PFSK-1 (cell line): Measurements from ENCODE around the gene RNF152.

Source experiments
- FOXP2 ChIP-seq: optimal IDR thresholded peaks from 2 replicates; pipeline ENCODE3; 2011; ENCODE audit warnings: borderline replicate concordance, control low read depth, inconsistent platforms; ENCODE audit not compliant: insufficient read depth; ENCODE audit errors: extremely low read length, extremely low read depth
- POLR2AphosphoS5 ChIP-seq: IDR thresholded peaks from 2 replicates; pipeline ENCODE4 v1.6.1; 2012; ENCODE audit warnings: low read depth, mild to moderate bottlenecking, control low read depth, low read length, moderate library complexity
- SIN3A ChIP-seq: IDR thresholded peaks from 2 replicates; pipeline ENCODE4 v1.6.1; 2012; ENCODE audit warnings: mild to moderate bottlenecking, low read length, moderate library complexity, borderline replicate concordance; ENCODE audit not compliant: insufficient read depth
- TAF1 ChIP-seq: IDR thresholded peaks from 2 replicates; pipeline ENCODE4 v1.6.1; 2012; ENCODE audit warnings: low read length, control low read depth, borderline replicate concordance; ENCODE audit not compliant: insufficient read depth
- TF ChIP-seq, protein P1 (sequence below), 2 experiments: IDR thresholded peaks; 2 replicates each; pipeline versions ENCODE4 v1.6.1 to v1.8.0; 2011 to 2012; ENCODE audit warnings: low read depth in 2 of 2, low read length in 2 of 2, control low read depth in 1 of 2, inconsistent platforms in 1 of 2, mild to moderate bottlenecking in 1 of 2, moderate library complexity in 1 of 2; ENCODE audit not compliant: insufficient read depth in 1 of 2

The RNF152 gene

DNA sequence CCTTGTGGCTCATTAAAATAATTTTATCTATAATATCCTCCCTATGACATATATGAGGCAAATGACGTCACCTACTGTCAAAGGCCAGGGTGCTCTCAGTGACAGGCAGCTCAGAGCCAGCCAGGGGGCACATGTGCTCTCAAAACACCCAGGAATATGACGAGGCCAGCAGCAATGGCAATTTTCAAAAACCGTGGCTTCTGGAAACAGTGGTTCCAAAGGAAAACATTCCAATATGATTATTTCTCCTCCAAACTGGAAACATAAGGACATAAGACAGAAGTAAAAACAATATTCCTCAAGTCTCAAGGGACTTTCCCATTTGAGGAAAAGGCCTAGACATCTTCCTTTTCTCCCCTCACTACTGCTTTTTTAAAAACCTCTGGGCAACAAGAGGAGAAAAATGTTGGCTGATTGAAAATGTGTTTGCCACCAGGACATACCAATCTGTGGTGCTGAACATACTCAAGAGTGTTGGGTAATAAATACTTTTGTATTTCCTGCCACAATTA, 40.8 kb downstream of the RNF152 start:
- no peak for TF ChIP-seq TAF1
- TF ChIP-seq, protein P1, sequence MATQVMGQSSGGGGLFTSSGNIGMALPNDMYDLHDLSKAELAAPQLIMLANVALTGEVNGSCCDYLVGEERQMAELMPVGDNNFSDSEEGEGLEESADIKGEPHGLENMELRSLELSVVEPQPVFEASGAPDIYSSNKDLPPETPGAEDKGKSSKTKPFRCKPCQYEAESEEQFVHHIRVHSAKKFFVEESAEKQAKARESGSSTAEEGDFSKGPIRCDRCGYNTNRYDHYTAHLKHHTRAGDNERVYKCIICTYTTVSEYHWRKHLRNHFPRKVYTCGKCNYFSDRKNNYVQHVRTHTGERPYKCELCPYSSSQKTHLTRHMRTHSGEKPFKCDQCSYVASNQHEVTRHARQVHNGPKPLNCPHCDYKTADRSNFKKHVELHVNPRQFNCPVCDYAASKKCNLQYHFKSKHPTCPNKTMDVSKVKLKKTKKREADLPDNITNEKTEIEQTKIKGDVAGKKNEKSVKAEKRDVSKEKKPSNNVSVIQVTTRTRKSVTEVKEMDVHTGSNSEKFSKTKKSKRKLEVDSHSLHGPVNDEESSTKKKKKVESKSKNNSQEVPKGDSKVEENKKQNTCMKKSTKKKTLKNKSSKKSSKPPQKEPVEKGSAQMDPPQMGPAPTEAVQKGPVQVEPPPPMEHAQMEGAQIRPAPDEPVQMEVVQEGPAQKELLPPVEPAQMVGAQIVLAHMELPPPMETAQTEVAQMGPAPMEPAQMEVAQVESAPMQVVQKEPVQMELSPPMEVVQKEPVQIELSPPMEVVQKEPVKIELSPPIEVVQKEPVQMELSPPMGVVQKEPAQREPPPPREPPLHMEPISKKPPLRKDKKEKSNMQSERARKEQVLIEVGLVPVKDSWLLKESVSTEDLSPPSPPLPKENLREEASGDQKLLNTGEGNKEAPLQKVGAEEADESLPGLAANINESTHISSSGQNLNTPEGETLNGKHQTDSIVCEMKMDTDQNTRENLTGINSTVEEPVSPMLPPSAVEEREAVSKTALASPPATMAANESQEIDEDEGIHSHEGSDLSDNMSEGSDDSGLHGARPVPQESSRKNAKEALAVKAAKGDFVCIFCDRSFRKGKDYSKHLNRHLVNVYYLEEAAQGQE (IDR thresholded peaks at IDR 0.05; ENCODE audit: insufficient read depth in 1 of 2, low read depth in 2 of 2, low read length in 2 of 2), result no peak
- TF ChIP-seq FOXP2, result no peak
- no peak for TF ChIP-seq POLR2AphosphoS5
- no peak for TF ChIP-seq SIN3A

DNA sequence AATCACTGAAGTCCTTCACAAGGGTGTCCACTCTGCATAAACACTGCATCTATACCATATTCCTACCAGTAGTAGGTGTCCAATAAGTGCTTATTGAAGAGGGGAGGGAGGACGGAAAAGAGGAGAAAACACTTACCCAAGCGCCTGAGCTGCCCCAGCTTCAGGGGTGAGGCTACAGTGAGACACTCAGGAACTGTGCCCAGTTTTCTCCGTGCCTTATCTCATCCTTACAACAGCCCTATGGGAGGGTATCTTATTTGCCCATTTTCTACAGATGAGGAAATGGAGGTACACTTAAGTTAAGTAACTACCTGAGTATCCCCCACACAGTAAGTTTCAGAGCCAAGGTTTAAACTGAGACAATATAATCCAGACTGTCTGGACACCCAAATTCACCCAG, 41.5 kb downstream of the RNF152 start:
- TF ChIP-seq SIN3A (no peak), TAF1 (no peak), FOXP2 (no peak), POLR2AphosphoS5 (no peak)
- TF ChIP-seq, protein P1 (IDR thresholded peaks at IDR 0.05; ENCODE audit: insufficient read depth in 1 of 2, low read depth in 2 of 2, low read length in 2 of 2), result no peak

DNA sequence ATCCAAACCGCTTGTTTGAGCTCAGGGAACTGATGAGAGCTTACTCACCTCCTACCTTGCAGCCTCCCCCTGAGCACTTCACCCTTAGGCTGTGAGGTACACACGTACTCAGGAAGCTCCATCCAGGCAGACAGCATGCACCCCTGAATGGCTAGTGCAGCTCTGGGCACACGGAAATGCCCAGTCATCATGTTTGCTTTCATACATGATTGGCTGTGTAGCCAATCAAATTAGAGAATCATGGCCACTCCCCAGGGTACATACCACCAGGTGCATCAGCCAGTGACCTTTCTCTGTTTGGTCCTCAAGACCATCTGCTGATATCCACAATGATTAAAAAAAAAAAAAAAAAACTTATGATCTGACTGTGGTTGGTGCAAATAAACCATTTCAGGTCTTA, 42.1 kb downstream of the RNF152 start:
- TF ChIP-seq, protein P1 (IDR thresholded peaks at IDR 0.05; ENCODE audit: insufficient read depth in 1 of 2, low read depth in 2 of 2, low read length in 2 of 2), result no peak
- TF ChIP-seq SIN3A, result no peak
- no peak for TF ChIP-seq POLR2AphosphoS5
- no peak for TF ChIP-seq TAF1
- no peak for TF ChIP-seq FOXP2

DNA sequence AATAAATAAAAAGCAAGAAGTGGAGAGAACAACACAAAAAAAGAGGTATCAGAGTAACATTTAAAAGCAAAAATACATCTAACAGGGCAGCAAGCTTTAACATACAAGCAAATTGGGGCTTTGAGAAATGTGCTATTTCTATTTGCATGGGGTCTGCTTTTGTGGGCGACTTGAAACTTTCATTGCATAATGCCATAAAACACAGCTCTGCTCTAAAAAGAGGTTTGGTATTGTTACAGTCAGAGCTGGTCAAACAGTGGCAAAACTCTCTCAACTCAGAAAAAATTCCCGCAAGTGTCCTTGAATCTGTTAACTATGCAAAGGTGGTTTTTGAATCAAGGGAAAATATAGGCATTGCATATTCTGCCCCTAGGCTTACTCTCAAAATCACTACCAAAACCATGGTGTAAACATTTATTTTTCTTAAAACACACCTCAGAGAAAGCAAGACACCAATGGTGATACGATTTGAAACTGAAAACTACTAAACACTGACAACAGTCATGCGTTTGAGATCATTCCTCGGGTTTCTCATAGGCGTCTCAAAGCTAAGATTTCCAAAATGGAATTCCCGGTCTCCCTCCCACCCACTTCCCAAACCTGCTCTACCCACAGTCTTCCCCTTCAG, 45.5 kb downstream of the RNF152 start:
- TF ChIP-seq POLR2AphosphoS5, result no peak
- no peak for TF ChIP-seq SIN3A
- no peak for TF ChIP-seq TAF1
- TF ChIP-seq, protein P1 (IDR thresholded peaks at IDR 0.05; ENCODE audit: insufficient read depth in 1 of 2, low read depth in 2 of 2, low read length in 2 of 2), result no peak
- no peak for TF ChIP-seq FOXP2
